GM21381 (cell line): Measurements from ENCODE around the gene SLC35F3.
"Not testable (repeated sequence)": the region's sequence is repeated elsewhere in the genome, so short reads cannot be mapped to it uniquely, and the experiment has no call there.

Experiments used
- ATAC-seq: cut with Tn5 transposase; IDR thresholded peaks from one replicate; pipeline ENCODE4 v1.9.1; 2021; ENCODE audit warnings: mild to moderate bottlenecking, moderate library complexity; ENCODE audit not compliant: unreplicated experiment

SLC35F3 gene

GRCh38 chr1:234136073-234136472, 231.6 kb downstream of the SLC35F3 start:
- no peak for ATAC-seq

- ATAC-seq = no peak
Measured at GRCh38 chr1:234139966-234140365, 235.5 kb downstream of the SLC35F3 start.

GRCh38 chr1:234140388-234140787, 235.9 kb downstream of the SLC35F3 start:
- no peak for ATAC-seq

DNA sequence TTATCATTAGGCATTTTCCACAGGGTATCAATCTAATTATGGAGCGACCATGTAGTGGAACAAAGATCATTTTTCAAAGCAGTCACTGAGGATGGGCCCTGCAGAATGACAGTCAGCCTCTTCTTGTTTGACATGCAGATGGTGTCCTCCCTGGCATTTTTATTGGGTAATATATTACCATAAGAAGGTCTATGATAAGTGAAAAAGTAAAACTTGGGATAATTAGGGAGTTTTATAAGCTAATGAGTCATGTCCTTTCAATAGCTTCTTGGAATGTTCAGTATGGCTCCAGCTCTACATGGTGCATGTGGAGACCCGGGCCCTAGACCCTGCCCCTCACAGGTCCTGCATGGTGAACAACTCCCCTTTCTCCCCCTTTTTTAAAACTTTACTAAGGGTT, 236.5 kb downstream of the SLC35F3 start:
- ATAC-seq = no peak

DNA sequence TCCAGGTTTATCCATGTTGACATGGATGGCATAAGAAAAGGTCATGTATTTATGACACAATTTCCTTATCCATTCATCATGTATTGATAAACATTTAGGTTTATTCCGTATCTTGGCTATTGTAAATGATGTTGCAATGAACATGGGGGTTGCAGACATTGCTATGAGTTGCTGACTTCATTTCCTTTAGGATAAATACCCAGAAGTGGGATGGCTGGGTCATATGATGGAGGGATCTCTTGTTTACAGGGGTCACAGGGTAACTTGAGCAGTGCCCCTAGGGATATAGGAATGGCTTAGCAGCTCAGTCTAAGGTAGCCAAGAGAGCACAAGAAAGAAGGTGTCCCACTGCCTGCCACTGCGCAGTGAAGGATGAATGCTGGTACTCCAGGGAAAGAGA, 239.2 kb downstream of the SLC35F3 start:
- no peak for ATAC-seq

DNA sequence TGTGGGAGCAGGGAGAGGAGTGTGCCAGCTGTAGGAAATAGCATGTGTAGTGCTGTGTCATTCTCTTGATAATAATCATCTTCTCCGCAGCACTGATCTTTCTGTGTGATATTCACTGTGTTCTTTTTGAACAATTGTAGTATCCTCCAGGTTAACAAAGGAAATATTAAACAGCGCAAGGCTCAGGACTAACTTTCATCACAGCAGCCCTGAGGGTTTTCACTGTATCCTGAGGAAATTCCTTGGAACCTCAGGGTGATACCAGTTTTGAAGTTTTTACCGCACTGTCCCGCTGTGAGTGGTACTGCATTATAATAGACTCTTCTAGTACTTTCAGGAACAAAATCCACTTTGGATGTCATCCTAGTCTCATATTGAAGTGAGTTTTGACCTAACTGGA, 240.4 kb downstream of the SLC35F3 start:
- ATAC-seq = no peak

DNA sequence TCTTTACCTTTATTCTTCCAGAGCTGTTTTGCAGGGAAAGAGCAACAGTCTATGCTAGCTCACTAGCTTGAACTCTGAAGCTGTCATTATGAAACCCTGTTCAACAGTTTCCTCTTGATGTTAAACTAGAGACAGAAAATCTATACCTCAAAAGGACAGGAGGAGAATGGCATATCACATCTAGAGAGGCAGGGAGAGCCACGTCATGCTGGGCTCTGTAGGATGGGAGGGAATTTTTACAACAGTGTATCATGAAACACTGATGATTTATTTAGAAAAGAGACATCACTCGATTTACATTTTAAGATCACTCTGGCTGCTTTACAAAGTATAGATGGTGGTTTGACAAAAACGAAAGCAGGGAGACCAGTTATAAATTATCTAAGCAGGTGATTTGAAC, 243.9 kb downstream of the SLC35F3 start:
- ATAC-seq = no peak

- ATAC-seq = no peak
Measured at GRCh38 chr1:234148816-234149215, 244.3 kb downstream of the SLC35F3 start.

DNA sequence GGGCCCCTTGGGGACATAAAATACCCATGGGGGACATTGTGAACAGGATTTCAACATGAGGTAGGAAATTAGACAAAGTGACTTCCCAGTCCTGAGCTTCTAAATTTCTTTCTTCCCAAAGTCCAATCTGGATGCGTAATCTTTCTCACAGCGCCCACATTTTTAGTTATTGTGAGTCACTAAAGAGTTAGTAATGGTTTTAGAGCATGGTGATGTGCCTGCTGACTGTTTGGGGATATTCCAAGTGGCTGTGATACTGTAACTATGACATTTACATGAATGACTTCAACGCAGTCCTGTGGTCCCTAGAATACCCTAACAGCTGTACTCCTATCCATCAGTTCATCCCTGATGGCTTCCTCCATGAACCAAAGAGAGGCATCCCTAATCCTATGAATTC, 244.7 kb downstream of the SLC35F3 start:
- ATAC-seq = no peak

DNA sequence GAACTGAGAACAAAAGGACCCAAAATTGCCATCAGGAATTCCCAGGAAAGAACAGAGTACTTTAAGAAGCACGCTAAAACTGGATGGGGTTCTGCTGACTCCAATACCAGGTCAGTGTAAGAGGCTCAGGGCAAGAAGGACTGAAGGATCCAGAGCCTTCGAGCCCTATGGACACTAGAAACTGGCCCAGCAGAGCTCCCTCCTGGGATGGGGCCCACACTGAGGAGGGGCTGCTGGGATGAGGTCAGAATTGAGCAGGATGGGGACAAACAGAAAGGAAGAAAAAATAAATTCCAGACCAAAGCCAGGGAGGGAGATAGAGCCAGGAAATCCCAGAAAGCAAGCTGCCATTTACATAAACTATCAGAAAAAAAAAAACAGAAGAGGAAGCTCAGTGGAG, 246.4 kb downstream of the SLC35F3 start:
- ATAC-seq = no peak

DNA sequence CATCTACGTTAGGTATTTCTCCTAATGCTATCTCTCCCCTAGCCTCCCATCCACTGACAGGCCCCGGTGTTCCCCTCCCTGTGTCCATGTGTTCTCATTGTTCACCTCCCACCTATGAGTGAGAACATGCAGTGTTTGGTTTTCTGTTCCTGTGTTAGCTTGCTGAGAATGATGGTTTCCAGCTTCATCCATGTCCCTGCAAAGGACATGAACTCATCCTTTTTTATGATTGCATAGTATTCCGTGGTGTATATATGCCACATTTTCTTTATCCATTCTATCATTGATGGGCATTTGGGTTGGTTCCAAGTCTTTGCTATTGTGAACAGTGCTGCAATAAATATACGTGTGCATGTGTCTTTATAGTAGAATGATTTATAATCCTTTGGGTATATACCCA, 247.9 kb downstream of the SLC35F3 start:
- not testable (repeated sequence) for ATAC-seq

- ATAC-seq = no peak
Measured at GRCh38 chr1:234154320-234155251, 250.1 kb downstream of the SLC35F3 start.

- ATAC-seq = no peak
Measured at GRCh38 chr1:234162661-234163060, 258.2 kb downstream of the SLC35F3 start.

- ATAC-seq = no peak
Measured at GRCh38 chr1:234163267-234163919, 258.9 kb downstream of the SLC35F3 start.

DNA sequence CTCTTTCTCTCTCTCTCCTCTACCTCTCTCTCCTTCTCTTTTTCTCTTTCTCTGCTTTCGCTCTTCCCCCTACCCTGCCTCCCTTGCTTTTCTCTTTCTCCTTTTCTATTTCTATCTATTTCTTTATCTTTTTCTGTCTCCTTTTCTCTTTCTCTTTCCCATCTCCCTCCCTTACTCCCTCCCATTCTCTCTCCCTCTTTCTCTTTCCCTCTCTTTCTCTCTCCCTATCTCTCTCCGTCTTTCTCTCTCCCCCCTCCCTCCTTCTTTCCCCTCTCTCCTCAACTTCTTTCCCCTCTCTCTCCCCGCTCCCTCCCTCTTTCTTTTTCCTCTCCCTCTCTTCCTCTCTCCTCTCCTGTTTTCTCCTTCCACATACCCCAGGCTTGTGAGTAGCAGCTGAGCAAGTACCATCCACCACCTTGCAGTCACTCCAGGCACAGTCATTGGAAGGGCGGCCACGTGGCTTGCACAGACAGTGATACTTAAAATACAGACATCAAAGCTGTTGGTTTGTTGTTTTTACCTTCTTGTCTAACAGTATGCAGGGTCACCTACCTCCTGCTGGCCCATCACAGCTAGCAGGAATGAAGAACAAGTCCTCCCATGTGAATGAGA, 259.7 kb downstream of the SLC35F3 start:
- no peak for ATAC-seq

- ATAC-seq = no peak
Measured at GRCh38 chr1:234168061-234168724, 263.7 kb downstream of the SLC35F3 start.

GRCh38 chr1:234169161-234169849, 264.8 kb downstream of the SLC35F3 start:
- no peak for ATAC-seq

DNA sequence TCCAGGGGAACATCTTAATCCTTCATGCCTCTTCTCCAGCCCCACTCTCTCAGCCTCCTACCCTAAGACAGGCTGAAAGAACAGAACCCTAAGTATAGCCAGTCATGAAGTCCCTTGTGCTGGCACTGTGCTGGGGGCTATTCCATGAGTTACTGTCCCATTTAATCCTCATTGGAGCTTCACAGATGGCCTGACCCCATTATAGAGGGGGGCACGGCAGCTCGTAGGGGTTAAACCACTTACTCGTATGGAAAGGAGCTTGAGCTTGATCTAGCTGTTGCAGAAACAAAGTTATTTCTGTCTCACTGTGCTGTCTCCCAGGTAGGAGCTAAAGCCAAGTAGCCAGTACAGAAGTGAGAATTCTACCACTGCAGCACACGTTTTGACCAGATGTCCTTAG, 265.6 kb downstream of the SLC35F3 start:
- ATAC-seq = no peak

GRCh38 chr1:234170622-234171021, 266.1 kb downstream of the SLC35F3 start:
- ATAC-seq = no peak

DNA sequence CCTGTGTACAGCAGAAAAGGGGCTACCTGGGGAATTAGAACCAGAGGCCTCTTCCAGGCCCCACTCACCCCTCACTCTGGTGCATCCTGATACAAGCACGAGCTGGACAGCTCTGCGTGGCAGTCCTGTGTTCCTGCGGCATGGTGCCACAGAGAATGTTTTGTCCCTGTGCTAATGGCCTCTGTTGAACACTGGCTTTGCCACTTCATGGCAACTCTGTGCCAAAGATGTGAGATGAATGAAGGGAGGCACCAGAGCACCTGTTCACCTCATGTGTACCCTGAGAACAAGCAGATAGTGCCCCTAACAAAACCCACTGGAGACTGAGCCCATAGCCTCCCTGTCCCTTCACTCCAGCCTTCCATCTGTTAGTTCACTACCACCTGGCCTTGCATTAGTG, 269.5 kb downstream of the SLC35F3 start:
- no peak for ATAC-seq

GRCh38 chr1:234175363-234175762, 270.9 kb downstream of the SLC35F3 start:
- ATAC-seq = no peak
